Medulla oblongata (tissue), 1 donor: ENCODE results near the gene ANKRD11.

ENCODE experiments used
- DNase-seq: peaks from one replicate; pipeline ENCODE4 v3.0.0-alpha.2; 2015; ENCODE audit errors: extremely low spot score

ANKRD11 gene

GRCh38 chr16:89243664-89244063 lies 246.7 kb downstream of the ANKRD11 start:
- DNase-seq: no peak

DNA sequence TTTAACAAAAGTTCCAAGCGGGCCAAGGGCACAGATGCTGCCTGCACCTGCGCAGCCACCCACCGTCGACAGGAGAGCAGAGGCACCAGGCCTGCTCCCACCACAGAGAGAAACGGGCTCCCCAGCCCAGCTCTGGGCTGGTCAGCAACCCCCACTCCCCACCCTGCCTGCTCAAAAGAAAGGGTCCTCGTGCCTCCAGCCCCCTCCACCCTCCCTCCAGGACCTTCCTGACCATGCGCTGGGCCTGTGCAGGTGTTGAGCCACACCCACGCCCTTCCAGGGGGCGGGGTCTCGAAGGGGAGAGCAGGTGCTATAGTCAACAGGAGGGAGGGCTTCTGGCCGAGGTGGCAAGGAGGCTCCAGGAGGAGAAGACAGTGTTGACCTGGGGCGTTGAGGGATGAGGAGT lies 247.6 kb downstream of the ANKRD11 start:
- DNase-seq: no peak

GRCh38 chr16:89241187-89242007 lies 249.0 kb downstream of the ANKRD11 start:
- DNase-seq: peak; percentile 78

- DNase-seq: no peak
These were observed 252.6 kb downstream of the ANKRD11 start for GRCh38 chr16:89237733-89238132.

DNA sequence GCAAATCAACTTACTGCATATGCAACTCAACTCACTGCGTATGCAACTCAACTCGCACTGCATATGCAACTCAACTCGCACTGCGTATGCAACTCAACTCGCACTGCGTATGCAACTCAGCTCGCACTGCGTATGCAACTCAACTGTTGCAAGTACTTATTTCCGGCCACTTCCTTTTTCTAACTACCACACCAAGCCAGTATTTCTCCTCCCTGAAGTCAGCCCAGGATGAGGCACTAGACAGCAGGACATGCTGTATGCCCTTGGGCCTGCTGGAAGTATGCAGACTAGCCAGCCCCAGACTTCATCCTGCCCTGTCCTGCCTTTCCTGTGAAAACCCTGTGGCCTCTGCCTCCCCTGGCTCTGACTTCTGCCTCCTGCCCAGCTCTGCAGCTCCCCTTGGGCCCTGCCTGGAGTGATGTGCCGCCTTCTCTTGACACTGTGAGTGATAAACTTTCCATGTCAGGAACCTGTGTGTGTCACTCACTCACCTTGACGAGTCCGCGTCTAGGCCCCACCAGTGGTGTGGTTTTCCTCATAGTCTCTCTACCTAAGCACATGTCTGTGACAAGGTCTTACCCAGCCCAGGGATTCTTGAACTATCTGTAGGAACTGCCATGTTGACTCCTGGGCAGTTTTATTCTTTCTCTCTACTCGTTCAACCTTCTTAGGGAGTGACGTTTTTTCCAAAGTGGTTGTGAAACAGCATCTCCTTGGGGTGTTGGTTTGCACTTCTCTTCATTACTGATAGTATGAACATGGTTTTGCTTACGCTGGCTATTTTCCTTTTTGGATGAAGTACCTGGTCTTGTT lies 256.5 kb downstream of the ANKRD11 start:
- no peak for DNase-seq

- DNase-seq: no peak
These were observed 258.3 kb downstream of the ANKRD11 start for GRCh38 chr16:89232107-89232506.

DNA sequence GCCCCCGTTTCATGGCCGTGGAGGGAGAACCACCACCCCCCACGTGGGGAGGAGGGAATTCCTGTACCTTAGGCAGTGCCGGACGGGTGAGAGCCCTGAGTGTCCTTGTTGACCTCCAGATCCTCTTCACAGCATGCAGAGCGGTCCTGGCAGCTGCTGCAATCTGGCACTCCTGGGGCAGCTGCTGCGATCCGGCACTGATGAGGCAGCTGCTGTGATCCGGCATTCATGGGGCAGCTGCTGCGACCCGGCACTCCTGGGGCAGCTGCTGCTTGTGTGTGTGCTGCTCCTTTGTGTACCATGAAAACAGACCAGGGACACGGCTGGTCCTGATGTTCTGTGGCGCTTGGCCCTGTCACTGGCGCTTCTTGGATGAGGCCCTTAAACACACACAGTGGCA lies 260.1 kb downstream of the ANKRD11 start:
- no peak for DNase-seq

DNA sequence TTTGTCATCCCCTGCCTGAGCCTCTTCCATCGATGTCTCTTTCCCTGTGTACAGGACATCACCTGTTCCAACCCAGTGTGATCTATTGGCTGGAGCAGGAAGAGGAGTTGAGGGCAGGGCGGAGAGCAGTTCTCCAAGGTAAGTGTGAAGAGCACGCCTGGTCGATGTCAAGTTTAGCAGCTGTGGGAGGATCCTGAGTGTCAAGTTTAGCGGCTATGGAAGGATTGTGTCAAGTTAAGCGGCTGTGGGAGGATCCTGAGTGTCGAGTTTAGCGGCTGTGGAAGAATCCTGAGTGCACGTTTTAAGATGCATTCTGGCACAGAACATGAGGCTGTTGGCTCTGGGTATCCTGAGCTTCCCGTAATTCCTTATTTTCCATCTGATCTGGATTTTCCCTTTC lies 265.7 kb downstream of the ANKRD11 start:
- DNase-seq: no peak

DNA sequence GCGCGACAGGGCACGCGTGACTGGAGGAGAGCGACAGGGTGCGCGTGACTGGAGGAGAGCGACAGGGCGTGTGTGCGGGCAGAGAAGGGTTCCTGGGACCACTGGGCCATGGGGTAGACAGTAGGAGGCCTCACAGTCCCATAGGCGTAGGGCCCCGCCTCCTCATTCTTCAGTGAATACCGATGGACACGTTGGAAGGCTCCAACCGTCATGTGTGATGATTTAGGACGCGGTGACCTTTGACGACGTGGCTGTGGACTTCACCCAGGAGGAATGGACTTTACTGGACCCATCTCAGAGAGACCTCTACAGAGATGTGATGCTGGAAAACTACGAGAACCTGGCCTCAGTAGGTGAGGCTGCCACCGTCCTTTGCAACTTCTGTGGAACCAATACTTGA lies 267.4 kb downstream of the ANKRD11 start:
- no peak for DNase-seq

GRCh38 chr16:89221604-89222003 lies 268.8 kb downstream of the ANKRD11 start:
- DNase-seq: no peak

DNA sequence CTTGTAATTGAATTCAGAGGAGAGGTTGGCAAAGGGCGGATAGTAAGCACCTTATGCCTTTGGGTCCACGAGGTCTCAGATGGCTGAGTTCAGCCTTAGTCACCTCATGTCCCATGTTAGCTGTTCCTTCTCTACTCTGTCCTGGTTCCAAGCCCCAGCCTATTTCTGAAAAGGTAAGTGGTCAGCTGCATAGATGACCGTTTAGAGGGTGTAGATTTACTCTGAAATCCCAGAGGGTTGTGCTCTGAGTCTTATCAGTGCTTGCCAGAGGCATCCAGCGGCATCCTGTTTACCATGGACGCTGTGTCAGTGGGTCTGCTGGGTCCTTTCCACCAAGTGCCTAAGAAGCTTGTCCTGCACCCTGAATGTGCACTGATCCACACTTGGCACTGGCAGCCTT lies 271.0 kb downstream of the ANKRD11 start:
- DNase-seq: no peak
